ENCODE data around the gene TBC1D9.

GRCh38 chr4:140776556-140776955 is 20.4 kb upstream of the TBC1D9 start:
- TF ChIP-seq ZNF639 (tag by site-specific recombination; IDR thresholded peaks at IDR 0.05) (no peak), YY1 (tag by site-specific recombination; IDR thresholded peaks at IDR 0.05) (no peak)

All from HEK293 (cell line).